GM10248 (cell line): ENCODE results near the gene BAIAP2.

Experiments
- CTCF ChIA-PET: fragments of 300-600 bp; sonication (Branson Sonifier 250); formaldehyde crosslinking; extraction: SDS; loops from one replicate; lab custom pipeline; 2021; ENCODE audit warnings: antibody characterized with exemption; lab: Yijun Ruan, JAX
- POLR2A ChIA-PET: fragments of 350-650 bp; sonication (Branson Sonifier 250); formaldehyde crosslinking; extraction: SDS; loops from one replicate; lab custom pipeline; 2020; ENCODE audit warnings: antibody characterized with exemption; lab: Yijun Ruan, JAX
- DNase-seq: peaks from one replicate; pipeline ENCODE4 v3.0.0; 2012; ENCODE audit errors: extremely low spot score
- CTCF ChIP-seq: IDR thresholded peaks from 2 replicates; pipeline ENCODE4 v1.5.1; 2012; ENCODE audit warnings: mild to moderate bottlenecking, low read depth; ENCODE audit errors: extremely low read depth, missing control alignments, control extremely low read depth

BAIAP2 gene

GRCh38 chr17:81158688-81159590, 124.0 kb downstream of the BAIAP2 start:
- no peak for DNase-seq
- ChIA-PET POLR2A (no interaction called here), CTCF (interaction anchor here (0.9 kb wide), 1 partner anchor 16 kb away, joined by 3 read pairs; no protein-coding TSS in a partner anchor)
- TF ChIP-seq CTCF: no peak

GRCh38 chr17:81159611-81160265, 124.8 kb downstream of the BAIAP2 start:
- ChIA-PET POLR2A (no interaction called here), CTCF (no interaction called here)
- TF ChIP-seq CTCF: no peak
- no peak for DNase-seq

GRCh38 chr17:81160306-81160705, 125.4 kb downstream of the BAIAP2 start:
- POLR2A ChIA-PET: no interaction called here
- DNase-seq: no peak
- TF ChIP-seq CTCF: no peak
- CTCF ChIA-PET: no interaction called here

GRCh38 chr17:81160747-81161453, 125.9 kb downstream of the BAIAP2 start:
- DNase-seq: no peak
- POLR2A ChIA-PET: no interaction called here
- no peak for TF ChIP-seq CTCF
- CTCF ChIA-PET: no interaction called here

GRCh38 chr17:81161536-81161935, 126.6 kb downstream of the BAIAP2 start:
- POLR2A ChIA-PET: no interaction called here

More at GRCh38 chr17:81161536-81161935, 126.6 kb downstream of the BAIAP2 start:
- no peak for DNase-seq
- no peak for TF ChIP-seq CTCF
- CTCF ChIA-PET: no interaction called here
